Osteoblast (primary cell): ENCODE data around the gene MROH8. TPM values are rescaled to one million over a fixed set of nuclear protein-coding genes. Genes with fewer than 3 reads are reported as not detected.
"Not testable (repeated sequence)": the region's sequence is repeated elsewhere in the genome, so short reads cannot be mapped to it uniquely, and the experiment has no call there.

ENCODE experiments used
- DNase-seq: peaks from one replicate; pipeline ENCODE4 v3.0.0; 2011; ENCODE audit warnings: low spot score, mixed read lengths; ENCODE audit not compliant: insufficient read length; ENCODE audit errors: missing footprints
- H2AFZ ChIP-seq: 2 replicates; pipeline ENCODE4 v1.6.0; 2011; ENCODE audit warnings: mild to moderate bottlenecking, low read length
- H3K27ac ChIP-seq: 2 replicates; pipeline ENCODE4 v1.5.1; 2011; ENCODE audit warnings: mild to moderate bottlenecking, low read depth, low read length, moderate library complexity
- H3K27me3 ChIP-seq: 2 replicates; pipeline ENCODE4 v1.6.0; 2012; ENCODE audit warnings: mild to moderate bottlenecking, control low read depth, inconsistent platforms, low read length, moderate library complexity; ENCODE audit not compliant: insufficient read depth
- H3K36me3 ChIP-seq: 2 replicates; pipeline ENCODE4 v1.5.1; 2011; ENCODE audit warnings: mild to moderate bottlenecking, low read length, control low read depth, moderate library complexity; ENCODE audit not compliant: insufficient read depth
- H3K4me1 ChIP-seq: 2 replicates; pipeline ENCODE4 v1.5.1; 2011; ENCODE audit warnings: mild to moderate bottlenecking, low read length, control low read depth, moderate library complexity; ENCODE audit not compliant: insufficient read depth
- H3K4me2 ChIP-seq: 2 replicates; pipeline ENCODE4 v1.6.0; 2011; ENCODE audit warnings: mild to moderate bottlenecking, low read length; ENCODE audit not compliant: insufficient read depth
- H3K4me3 ChIP-seq: fragments of 200-600 bp; sonication (generic); 3 replicates; pipeline ENCODE4 v1.5.1; 2012; ENCODE audit warnings: mild to moderate bottlenecking, low read length, inconsistent platforms; ENCODE audit not compliant: insufficient read depth
- H3K79me2 ChIP-seq: 2 replicates; pipeline ENCODE4 v1.6.0; 2012; ENCODE audit warnings: mild to moderate bottlenecking, low read length, control low read depth, inconsistent platforms; ENCODE audit not compliant: insufficient read depth
- H3K9me3 ChIP-seq: 2 replicates; pipeline ENCODE4 v1.5.1; 2011; ENCODE audit warnings: low read depth, low read length, control low read depth
- H4K20me1 ChIP-seq: 2 replicates; pipeline ENCODE4 v1.6.0; 2012; ENCODE audit warnings: mild to moderate bottlenecking, low read length, control low read depth; ENCODE audit not compliant: insufficient read depth
- CTCF ChIP-seq: IDR thresholded peaks from 2 replicates; pipeline ENCODE4 v1.5.1; 2011; ENCODE audit warnings: mild to moderate bottlenecking, low read depth, low read length, moderate library complexity; ENCODE audit errors: extremely low read depth
- total RNA-seq: library from RNA; depleted of rRNA; stranded (reverse); fragments of >200 nt; gene quantifications from 2 replicates; pipeline ENCODE4 v1.2.3, GENCODE V29; 2012

The MROH8 gene
- total RNA-seq, 1 donor, result 1.1 TPM

GRCh38 chr20:37154684-37155298, 24.6 kb downstream of the MROH8 start:
- Histone ChIP-seq H3K4me1 (no peaks in the 10 kb centered on the region), H4K20me1 (no peaks in the 10 kb centered on the region), H3K4me2 (no peak overlapping the region), H2AFZ (no peak overlapping the region), H3K9me3 (no peaks in the 10 kb centered on the region), H3K4me3 (no peak overlapping the region), H3K27me3 (no peaks in the 10 kb centered on the region), H3K27ac (no peak overlapping the region), H3K79me2 (no peaks in the 10 kb centered on the region), H3K36me3 (no peaks in the 10 kb centered on the region)
- DNase-seq, result no peak
- no peak for TF ChIP-seq CTCF

- no peak overlapping the region for H3K27ac ChIP-seq
- DNase-seq, result no peak
- no peaks in the 10 kb centered on the region for H3K36me3 ChIP-seq
- H3K4me1 ChIP-seq, result no peaks in the 10 kb centered on the region
- TF ChIP-seq CTCF, result no peak
- no peaks in the 10 kb centered on the region for H3K27me3 ChIP-seq
- H3K79me2 ChIP-seq, result no peaks in the 10 kb centered on the region
- no peaks in the 10 kb centered on the region for H3K9me3 ChIP-seq
- H2AFZ ChIP-seq, result no peak overlapping the region
- H3K4me2 ChIP-seq, result no peak overlapping the region
- H4K20me1 ChIP-seq, result no peaks in the 10 kb centered on the region
- H3K4me3 ChIP-seq, result no peak overlapping the region
These were observed 27.1 kb downstream of the MROH8 start for GRCh38 chr20:37152284-37152683.

GRCh38 chr20:37151529-37151928, 27.8 kb downstream of the MROH8 start:
- Histone ChIP-seq H3K4me2 (no peak overlapping the region), H3K4me3 (no peak overlapping the region), H3K4me1 (no peaks in the 10 kb centered on the region), H4K20me1 (no peaks in the 10 kb centered on the region), H3K27me3 (no peaks in the 10 kb centered on the region), H3K36me3 (no peaks in the 10 kb centered on the region), H3K9me3 (no peaks in the 10 kb centered on the region), H3K79me2 (no peaks in the 10 kb centered on the region), H3K27ac (no peak overlapping the region), H2AFZ (no peak overlapping the region)
- no peak for TF ChIP-seq CTCF
- DNase-seq, result no peak

GRCh38 chr20:37150864-37151263, 28.5 kb downstream of the MROH8 start:
- not testable (repeated sequence) for H3K9me3 ChIP-seq, H3K4me3 ChIP-seq, H3K36me3 ChIP-seq, H3K27ac ChIP-seq, H2AFZ ChIP-seq, H4K20me1 ChIP-seq, H3K4me2 ChIP-seq, H3K79me2 ChIP-seq, H3K4me1 ChIP-seq, DNase-seq, H3K27me3 ChIP-seq
